Astrocyte (in vitro differentiated cells and primary cell): ENCODE data around the gene GOT1. TPM values are rescaled to one million over a fixed set of nuclear protein-coding genes. Genes with fewer than 3 reads are reported as not detected.

Experiments used
- DNase-seq: peaks from one replicate; pipeline ENCODE4 v3.0.0-alpha.2; 2010; ENCODE audit warnings: low read depth
- FAIRE-seq: peaks from 2 replicates; lab custom pipeline; 2011; peaks lifted over from hg19 to GRCh38; lab: Jason Lieb, UNC
- H2AFZ ChIP-seq: 2 replicates; pipeline ENCODE4 v1.6.0; 2012; ENCODE audit warnings: low read depth, low read length, inconsistent platforms
- H3K27ac ChIP-seq: 2 replicates; pipeline ENCODE4 v1.5.1; 2011; ENCODE audit warnings: low read depth, low read length, inconsistent platforms
- H3K27me3 ChIP-seq: 2 replicates; pipeline ENCODE4 v1.6.0; 2011; ENCODE audit warnings: low read length, inconsistent platforms; ENCODE audit not compliant: insufficient read depth
- H3K36me3 ChIP-seq: 2 replicates; pipeline ENCODE4 v1.5.1; 2011; ENCODE audit warnings: low read length, inconsistent platforms; ENCODE audit not compliant: insufficient read depth
- H3K4me1 ChIP-seq: 2 replicates; pipeline ENCODE4 v1.5.1; 2011; ENCODE audit warnings: low read length, inconsistent platforms; ENCODE audit not compliant: insufficient read depth
- H3K4me2 ChIP-seq: 2 replicates; pipeline ENCODE4 v1.6.0; 2012; ENCODE audit warnings: low read length, inconsistent platforms
- H3K4me3 ChIP-seq: 2 replicates; pipeline ENCODE4 v1.5.1; 2011; ENCODE audit warnings: low read depth, mild to moderate bottlenecking, low read length, inconsistent platforms; ENCODE audit not compliant: insufficient read depth
- H3K79me2 ChIP-seq: 2 replicates; pipeline ENCODE4 v1.6.0; 2012; ENCODE audit warnings: mild to moderate bottlenecking, low read length, inconsistent platforms; ENCODE audit not compliant: insufficient read depth
- H3K9ac ChIP-seq: 2 replicates; pipeline ENCODE4 v1.6.0; 2012; ENCODE audit warnings: mild to moderate bottlenecking, low read length, inconsistent platforms
- H3K9me3 ChIP-seq: 2 replicates; pipeline ENCODE4 v1.5.1; 2012; ENCODE audit warnings: low read depth, mild to moderate bottlenecking, low read length, inconsistent platforms; ENCODE audit not compliant: insufficient read depth
- H4K20me1 ChIP-seq: 2 replicates; pipeline ENCODE4 v1.6.0; 2012; ENCODE audit warnings: low read length, inconsistent platforms; ENCODE audit not compliant: insufficient read depth
- H3K27ac Mint-ChIP-seq: one replicate; pipeline ENCODE4 v1.8.0; 2021; ENCODE audit warnings: mild to moderate bottlenecking, mixed read lengths; ENCODE audit not compliant: unreplicated experiment
- H3K27me3 Mint-ChIP-seq: one replicate; pipeline ENCODE4 v1.8.0; 2021; ENCODE audit warnings: low read depth, mixed read lengths; ENCODE audit not compliant: unreplicated experiment
- H3K36me3 Mint-ChIP-seq: one replicate; pipeline ENCODE4 v1.8.0; 2021; ENCODE audit warnings: low read depth, mixed read lengths; ENCODE audit not compliant: unreplicated experiment
- H3K4me1 Mint-ChIP-seq: one replicate; pipeline ENCODE4 v1.8.0; 2021; ENCODE audit warnings: low read depth, mixed read lengths; ENCODE audit not compliant: unreplicated experiment
- H3K4me3 Mint-ChIP-seq: one replicate; pipeline ENCODE4 v1.8.0; 2021; ENCODE audit warnings: mild to moderate bottlenecking, moderate library complexity, mixed read lengths; ENCODE audit not compliant: unreplicated experiment
- H3K9me3 Mint-ChIP-seq: one replicate; pipeline ENCODE4 v1.8.0; 2021; ENCODE audit warnings: mild to moderate bottlenecking, mixed read lengths; ENCODE audit not compliant: unreplicated experiment
- EZH2 ChIP-seq: IDR thresholded peaks from 2 replicates; pipeline ENCODE4 v1.6.1; 2012; ENCODE audit warnings: mild to moderate bottlenecking, low read length, inconsistent platforms; ENCODE audit not compliant: insufficient read depth
- total RNA-seq: library from RNA; stranded (reverse); gene quantifications from 2 replicates; pipeline ENCODE4 v1.2.1, GENCODE V29; 2021
- TF ChIP-seq, protein P1 (sequence below): IDR thresholded peaks from 2 replicates; pipeline ENCODE4 v1.5.1; 2011; ENCODE audit warnings: low read depth, mild to moderate bottlenecking, inconsistent platforms, low read length, moderate library complexity; ENCODE audit not compliant: insufficient read depth

Gene GOT1
- total RNA-seq, 1 donor from 2014 or later: 46.8 TPM

DNA sequence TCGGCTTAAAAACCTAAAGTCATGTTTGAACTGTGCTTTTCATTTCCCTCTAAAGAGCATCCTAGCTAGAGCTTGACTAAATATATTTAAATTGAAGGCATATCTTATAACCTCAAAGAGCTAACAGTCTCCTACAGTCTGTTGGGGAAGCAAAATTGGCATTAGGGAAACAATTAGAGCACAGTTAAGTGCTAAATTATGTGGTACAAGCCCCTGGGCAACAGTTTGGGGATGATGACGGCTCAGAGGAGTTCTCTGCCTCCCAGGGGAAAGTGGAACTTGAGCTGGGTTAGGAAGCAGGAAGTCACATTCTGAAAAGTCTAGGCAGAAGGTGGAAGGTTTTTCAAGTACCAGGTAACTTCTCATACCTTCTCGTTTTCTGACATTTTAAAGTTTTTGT, 18.6 kb upstream of the GOT1 start:
- no peak for TF ChIP-seq EZH2
- TF ChIP-seq, protein P1, sequence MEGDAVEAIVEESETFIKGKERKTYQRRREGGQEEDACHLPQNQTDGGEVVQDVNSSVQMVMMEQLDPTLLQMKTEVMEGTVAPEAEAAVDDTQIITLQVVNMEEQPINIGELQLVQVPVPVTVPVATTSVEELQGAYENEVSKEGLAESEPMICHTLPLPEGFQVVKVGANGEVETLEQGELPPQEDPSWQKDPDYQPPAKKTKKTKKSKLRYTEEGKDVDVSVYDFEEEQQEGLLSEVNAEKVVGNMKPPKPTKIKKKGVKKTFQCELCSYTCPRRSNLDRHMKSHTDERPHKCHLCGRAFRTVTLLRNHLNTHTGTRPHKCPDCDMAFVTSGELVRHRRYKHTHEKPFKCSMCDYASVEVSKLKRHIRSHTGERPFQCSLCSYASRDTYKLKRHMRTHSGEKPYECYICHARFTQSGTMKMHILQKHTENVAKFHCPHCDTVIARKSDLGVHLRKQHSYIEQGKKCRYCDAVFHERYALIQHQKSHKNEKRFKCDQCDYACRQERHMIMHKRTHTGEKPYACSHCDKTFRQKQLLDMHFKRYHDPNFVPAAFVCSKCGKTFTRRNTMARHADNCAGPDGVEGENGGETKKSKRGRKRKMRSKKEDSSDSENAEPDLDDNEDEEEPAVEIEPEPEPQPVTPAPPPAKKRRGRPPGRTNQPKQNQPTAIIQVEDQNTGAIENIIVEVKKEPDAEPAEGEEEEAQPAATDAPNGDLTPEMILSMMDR: no peak
- H3K36me3 ChIP-seq: no peaks in the 10 kb centered on the region
- no peak overlapping the region for H2AFZ ChIP-seq
- H4K20me1 ChIP-seq: no peaks in the 10 kb centered on the region
- Mint-ChIP-seq H3K4me1 (no peaks in the 10 kb centered on the region), H3K27me3 (peaks cover 25% of the 10 kb centered on the region), H3K36me3 (no peaks in the 10 kb centered on the region), H3K4me3 (no peak overlapping the region), H3K27ac (no peak overlapping the region), H3K9me3 (no peaks in the 10 kb centered on the region)
- H3K9ac ChIP-seq: no peak overlapping the region
- H3K4me3 ChIP-seq: no peak overlapping the region
- H3K27me3 ChIP-seq: peaks cover 46% of the 10 kb centered on the region
- H3K9me3 ChIP-seq: no peaks in the 10 kb centered on the region
- no peaks in the 10 kb centered on the region for H3K79me2 ChIP-seq
- no peak overlapping the region for H3K4me2 ChIP-seq
- DNase-seq (no peak), FAIRE-seq (no peak)
- H3K4me1 ChIP-seq: no peaks in the 10 kb centered on the region
- no peak overlapping the region for H3K27ac ChIP-seq

GRCh38 chr10:99444383-99445045, 14.1 kb upstream of the GOT1 start:
- H4K20me1 ChIP-seq: no peaks in the 10 kb centered on the region
- no peak for TF ChIP-seq EZH2
- TF ChIP-seq, protein P1: no peak
- no peaks in the 10 kb centered on the region for H3K9me3 ChIP-seq
- Mint-ChIP-seq H3K4me3 (no peak overlapping the region), H3K27ac (no peak overlapping the region), H3K36me3 (no peaks in the 10 kb centered on the region), H3K9me3 (no peaks in the 10 kb centered on the region), H3K4me1 (no peaks in the 10 kb centered on the region), H3K27me3 (peaks cover 5% of the 10 kb centered on the region)
- DNase-seq (no peak), FAIRE-seq (no peak)
- no peak overlapping the region for H2AFZ ChIP-seq
- H3K4me3 ChIP-seq: no peak overlapping the region
- H3K27ac ChIP-seq: no peak overlapping the region
- H3K9ac ChIP-seq: no peak overlapping the region
- H3K27me3 ChIP-seq: peaks cover 12% of the 10 kb centered on the region
- H3K79me2 ChIP-seq: no peaks in the 10 kb centered on the region
- H3K4me2 ChIP-seq: no peak overlapping the region
- H3K4me1 ChIP-seq: no peaks in the 10 kb centered on the region
- no peaks in the 10 kb centered on the region for H3K36me3 ChIP-seq

- peaks cover 5% of the 10 kb centered on the region for H3K27me3 Mint-ChIP-seq
- Histone ChIP-seq H3K9me3 (no peaks in the 10 kb centered on the region), H3K4me3 (no peak overlapping the region), H3K4me1 (no peaks in the 10 kb centered on the region), H3K79me2 (no peaks in the 10 kb centered on the region), H3K27me3 (peaks cover 1% of the 10 kb centered on the region), H3K9ac (no peak overlapping the region), H3K27ac (no peak overlapping the region), H3K36me3 (no peaks in the 10 kb centered on the region), H3K4me2 (no peak overlapping the region), H4K20me1 (no peaks in the 10 kb centered on the region), H2AFZ (no peak overlapping the region)
- TF ChIP-seq EZH2: no peak
- TF ChIP-seq, protein P1: no peak
- H3K9me3 Mint-ChIP-seq: no peaks in the 10 kb centered on the region
- FAIRE-seq (no peak), DNase-seq (no peak)
- H3K4me3 Mint-ChIP-seq: no peak overlapping the region
- no peaks in the 10 kb centered on the region for H3K4me1 Mint-ChIP-seq
- no peaks in the 10 kb centered on the region for H3K36me3 Mint-ChIP-seq
- H3K27ac Mint-ChIP-seq: no peak overlapping the region
Measured at GRCh38 chr10:99443500-99443899, 13.1 kb upstream of the GOT1 start.
